Loucy (cell line): ENCODE data around the gene IGSF11.
A peak's percentile ranks its signal among the peaks of the same experiment; 100 is the strongest.
"Not testable (repeated sequence)": the region's sequence is repeated elsewhere in the genome, so short reads cannot be mapped to it uniquely, and the experiment has no call there.

Source experiments
- H2AFZ ChIP-seq: fragments of 200-600 bp; sonication (generic); 2 replicates; pipeline ENCODE4 v1.6.0; 2016; ENCODE audit warnings: antibody characterized with exemption, mild to moderate bottlenecking, low read length, moderate library complexity
- H3F3A ChIP-seq: fragments of 200-600 bp; 2 replicates; pipeline ENCODE4 v1.6.0; 2016; ENCODE audit warnings: antibody characterized with exemption, low read depth, mild to moderate bottlenecking
- H3K27me3 ChIP-seq: fragments of 200-600 bp; sonication (generic); 2 replicates; pipeline ENCODE4 v1.6.1; 2014; ENCODE audit warnings: low read length, mild to moderate bottlenecking; ENCODE audit not compliant: insufficient read depth, poor library complexity, severe bottlenecking
- H3K36me3 ChIP-seq: fragments of 200-600 bp; sonication (generic); 2 replicates; pipeline ENCODE4 v1.6.1; 2016; ENCODE audit warnings: low read length; ENCODE audit not compliant: insufficient read depth
- H3K4me1 ChIP-seq: fragments of 200-600 bp; sonication (generic); 2 replicates; pipeline ENCODE4 v1.5.1; 2014; ENCODE audit warnings: low read length, mild to moderate bottlenecking; ENCODE audit not compliant: insufficient read depth, poor library complexity, severe bottlenecking
- H3K4me2 ChIP-seq: fragments of 200-600 bp; sonication (generic); 2 replicates; pipeline ENCODE4 v1.6.0; 2014; ENCODE audit warnings: antibody characterized with exemption, low read length, low read depth, mild to moderate bottlenecking; ENCODE audit not compliant: poor library complexity, severe bottlenecking
- H3K4me3 ChIP-seq: fragments of 200-600 bp; sonication (generic); 2 replicates; pipeline ENCODE4 v1.5.1; 2014; ENCODE audit warnings: low read length, mild to moderate bottlenecking, mixed read lengths; ENCODE audit not compliant: poor library complexity, severe bottlenecking
- H3K79me2 ChIP-seq: fragments of 200-600 bp; sonication (generic); 2 replicates; pipeline ENCODE4 v1.6.1; 2014; ENCODE audit warnings: low read length; ENCODE audit not compliant: insufficient read depth
- H3K9ac ChIP-seq: fragments of 200-600 bp; sonication (generic); 2 replicates; pipeline ENCODE4 v1.6.0; 2014; ENCODE audit warnings: mild to moderate bottlenecking, low read depth, low read length, moderate library complexity; ENCODE audit not compliant: poor library complexity, severe bottlenecking
- H3K9me2 ChIP-seq: fragments of 200-600 bp; sonication (generic); replicated peaks from 2 replicates; pipeline ENCODE4 v1.6.1; 2016; ENCODE audit warnings: low read depth, low read length, mixed read lengths
- H3K9me3 ChIP-seq: fragments of 200-600 bp; sonication (generic); 2 replicates; pipeline ENCODE4 v1.6.1; 2014; ENCODE audit warnings: mild to moderate bottlenecking, antibody characterized with exemption, low read length, low read depth; ENCODE audit not compliant: insufficient read depth
- H4K20me1 ChIP-seq: fragments of 200-600 bp; sonication (generic); 2 replicates; pipeline ENCODE4 v1.6.0; 2014; ENCODE audit warnings: antibody characterized with exemption, low read length, mild to moderate bottlenecking; ENCODE audit not compliant: insufficient read depth, poor library complexity, severe bottlenecking
- CTCF ChIP-seq: fragments of 200-600 bp; sonication (generic); conservative IDR thresholded peaks from 2 replicates; pipeline ENCODE4 v1.5.1; 2014; ENCODE audit warnings: mild to moderate bottlenecking, antibody characterized with exemption, low read length
- EZH2phosphoT487 ChIP-seq: fragments of 200-600 bp; IDR thresholded peaks from 2 replicates; pipeline ENCODE4 v1.6.1; 2018; ENCODE audit warnings: antibody characterized with exemption, mild to moderate bottlenecking, moderate library complexity, borderline replicate concordance

The IGSF11 gene

GRCh38 chr3:119034256-119035013, at the start of gene IGSF11:
TSS of gene IGSF11 (minus strand) at chr3:119034846. CDS start at chr3:119034582, 264 bp downstream.
- Histone ChIP-seq H3K4me2 (peak within 1 kb of the TSS; percentile 67), H4K20me1 (no peaks in the 10 kb centered on the region), H3F3A (no peaks in the 10 kb centered on the region), H3K9ac (no peak within 1 kb of the TSS), H3K27me3 (peaks cover 19% of the 10 kb centered on the region), H3K79me2 (no peaks in the 10 kb centered on the region), H3K9me2 (no peaks in the 10 kb centered on the region), H3K9me3 (no peaks in the 10 kb centered on the region), H3K4me1 (no peaks in the 10 kb centered on the region), H3K4me3 (peak within 1 kb of the TSS; percentile 68), H3K36me3 (no peaks in the 10 kb centered on the region), H2AFZ (peak within 1 kb of the TSS; percentile 82)
- TF ChIP-seq CTCF = peak; percentile 51; the same call in 1 of the 2 replicates
- no peak for TF ChIP-seq EZH2phosphoT487

- no peaks in the 10 kb centered on the region for H3K9me2 ChIP-seq
These were observed 45.7 kb upstream of the IGSF11 start for GRCh38 chr3:119080364-119080763.

GRCh38 chr3:119073258-119074001, 38.8 kb upstream of the IGSF11 start:
- no peak overlapping the region for H3K4me2 ChIP-seq
- H3K36me3 ChIP-seq = no peaks in the 10 kb centered on the region
- H3K4me3 ChIP-seq = no peak overlapping the region
- H4K20me1 ChIP-seq = no peaks in the 10 kb centered on the region
- H3K9me3 ChIP-seq = no peaks in the 10 kb centered on the region
- no peak overlapping the region for H3K9ac ChIP-seq
- no peaks in the 10 kb centered on the region for H3F3A ChIP-seq
- no peak overlapping the region for H2AFZ ChIP-seq
- H3K27me3 ChIP-seq = no peaks in the 10 kb centered on the region
- no peak for TF ChIP-seq EZH2phosphoT487
- no peak for TF ChIP-seq CTCF
- no peaks in the 10 kb centered on the region for H3K9me2 ChIP-seq
- H3K4me1 ChIP-seq = no peaks in the 10 kb centered on the region
- no peaks in the 10 kb centered on the region for H3K79me2 ChIP-seq

More at GRCh38 chr3:119080364-119080763, 45.7 kb upstream of the IGSF11 start:
- Histone ChIP-seq H3K36me3 (no peaks in the 10 kb centered on the region), H3K4me1 (no peaks in the 10 kb centered on the region), H3K9ac (no peak overlapping the region), H3F3A (no peaks in the 10 kb centered on the region), H3K4me3 (no peak overlapping the region), H3K27me3 (no peaks in the 10 kb centered on the region), H3K4me2 (no peak overlapping the region), H3K79me2 (no peaks in the 10 kb centered on the region), H3K9me3 (no peaks in the 10 kb centered on the region), H2AFZ (no peak overlapping the region), H4K20me1 (no peaks in the 10 kb centered on the region)
- TF ChIP-seq CTCF (no peak), EZH2phosphoT487 (no peak)

- H3K79me2 ChIP-seq, H3K9ac ChIP-seq, H3F3A ChIP-seq, H3K9me3 ChIP-seq, H4K20me1 ChIP-seq, H3K36me3 ChIP-seq, H3K27me3 ChIP-seq, H3K4me1 ChIP-seq, H3K9me2 ChIP-seq, H3K4me3 ChIP-seq, H2AFZ ChIP-seq, H3K4me2 ChIP-seq: not testable (repeated sequence)
These were observed 37.8 kb upstream of the IGSF11 start for GRCh38 chr3:119072451-119072850.
